ENCODE measurements around the gene AGBL3.
"Not testable (repeated sequence)": the region's sequence is repeated elsewhere in the genome, so short reads cannot be mapped to it uniquely, and the experiment has no call there.

AGBL3 gene

GRCh38 chr7:135109976-135110375, 123.7 kb downstream of the AGBL3 start:
- intact Hi-C loops (cut with DNase I), result no loop called here
- no peak for DNase-seq

GRCh38 chr7:135111379-135111778, 125.1 kb downstream of the AGBL3 start:
- DNase-seq, result no peak
- intact Hi-C loops (cut with DNase I), result no loop called here

- intact Hi-C loops (cut with DNase I), result no loop called here
- no peak for DNase-seq
Observed at GRCh38 chr7:135114622-135115021, 128.3 kb downstream of the AGBL3 start.

- intact Hi-C loops (cut with DNase I), result no loop called here
- DNase-seq, result no peak
Observed at GRCh38 chr7:135117096-135117495, 130.8 kb downstream of the AGBL3 start.

GRCh38 chr7:135121868-135122267, 135.6 kb downstream of the AGBL3 start:
- intact Hi-C loops (cut with DNase I), result no loop called here
- peak in 1 of 42 donors; percentile 19 for DNase-seq

GRCh38 chr7:135124631-135125030, 138.3 kb downstream of the AGBL3 start:
- intact Hi-C loops (cut with DNase I), result not testable (repeated sequence)
- DNase-seq, result peak in 1 of 42 donors; percentile 16

GRCh38 chr7:135128931-135129330, 142.6 kb downstream of the AGBL3 start:
- intact Hi-C loops (cut with DNase I), result no loop called here
- DNase-seq, result no peak

- no peak for DNase-seq
- intact Hi-C loops (cut with DNase I), result no loop called here
Observed at GRCh38 chr7:135129579-135129978, 143.3 kb downstream of the AGBL3 start.

GRCh38 chr7:135143885-135144668, 157.8 kb downstream of the AGBL3 start:
- intact Hi-C loops (cut with DNase I), result no loop called here

GRCh38 chr7:135147341-135147898, 161.1 kb downstream of the AGBL3 start:
- intact Hi-C loops (cut with DNase I), result no loop called here
- no peak for DNase-seq

More at GRCh38 chr7:135143885-135144668, 157.8 kb downstream of the AGBL3 start:
- DNase-seq, result no peak

GRCh38 chr7:135147899-135148721, 161.8 kb downstream of the AGBL3 start, which contains the start of gene TMEM140:
TMEM140 (plus strand) TSS chr7:135148072; CDS start chr7:135164442, 16,370 bp downstream.
- peak in 24 of 42 donors; percentile 21 to 83 (median 54) for DNase-seq
- intact Hi-C loops (cut with DNase I), result no loop called here

- no peak for DNase-seq
- intact Hi-C loops (cut with DNase I), result no loop called here
Observed at GRCh38 chr7:135150072-135150782, 163.9 kb downstream of the AGBL3 start.

- intact Hi-C loops (cut with DNase I), result no loop called here
- DNase-seq, result no peak
Observed at GRCh38 chr7:135151132-135151531, 164.8 kb downstream of the AGBL3 start.

- intact Hi-C loops (cut with DNase I), result no loop called here
- DNase-seq, result no peak
Observed at GRCh38 chr7:135151533-135151932, 165.2 kb downstream of the AGBL3 start.

GRCh38 chr7:135152442-135152841, 166.1 kb downstream of the AGBL3 start:
- intact Hi-C loops (cut with DNase I), result no loop called here
- DNase-seq, result no peak

GRCh38 chr7:135154734-135155133, 168.4 kb downstream of the AGBL3 start:
- no peak for DNase-seq
- intact Hi-C loops (cut with DNase I), result no loop called here

- no peak for DNase-seq
- intact Hi-C loops (cut with DNase I), result no loop called here
Observed at GRCh38 chr7:135156290-135156689, 170.0 kb downstream of the AGBL3 start.

- no peak for DNase-seq
- intact Hi-C loops (cut with DNase I), result no loop called here
Observed at GRCh38 chr7:135158141-135158655, 171.9 kb downstream of the AGBL3 start.

GRCh38 chr7:135158874-135159273, 172.6 kb downstream of the AGBL3 start:
- intact Hi-C loops (cut with DNase I), result no loop called here
- DNase-seq, result no peak

All from head of caudate nucleus (tissue), 42 donors.